Measurements from ENCODE around the gene ATN1.
"Not testable (repeated sequence)": the region's sequence is repeated elsewhere in the genome, so short reads cannot be mapped to it uniquely, and the experiment has no call there.

ATN1 gene, protein sequence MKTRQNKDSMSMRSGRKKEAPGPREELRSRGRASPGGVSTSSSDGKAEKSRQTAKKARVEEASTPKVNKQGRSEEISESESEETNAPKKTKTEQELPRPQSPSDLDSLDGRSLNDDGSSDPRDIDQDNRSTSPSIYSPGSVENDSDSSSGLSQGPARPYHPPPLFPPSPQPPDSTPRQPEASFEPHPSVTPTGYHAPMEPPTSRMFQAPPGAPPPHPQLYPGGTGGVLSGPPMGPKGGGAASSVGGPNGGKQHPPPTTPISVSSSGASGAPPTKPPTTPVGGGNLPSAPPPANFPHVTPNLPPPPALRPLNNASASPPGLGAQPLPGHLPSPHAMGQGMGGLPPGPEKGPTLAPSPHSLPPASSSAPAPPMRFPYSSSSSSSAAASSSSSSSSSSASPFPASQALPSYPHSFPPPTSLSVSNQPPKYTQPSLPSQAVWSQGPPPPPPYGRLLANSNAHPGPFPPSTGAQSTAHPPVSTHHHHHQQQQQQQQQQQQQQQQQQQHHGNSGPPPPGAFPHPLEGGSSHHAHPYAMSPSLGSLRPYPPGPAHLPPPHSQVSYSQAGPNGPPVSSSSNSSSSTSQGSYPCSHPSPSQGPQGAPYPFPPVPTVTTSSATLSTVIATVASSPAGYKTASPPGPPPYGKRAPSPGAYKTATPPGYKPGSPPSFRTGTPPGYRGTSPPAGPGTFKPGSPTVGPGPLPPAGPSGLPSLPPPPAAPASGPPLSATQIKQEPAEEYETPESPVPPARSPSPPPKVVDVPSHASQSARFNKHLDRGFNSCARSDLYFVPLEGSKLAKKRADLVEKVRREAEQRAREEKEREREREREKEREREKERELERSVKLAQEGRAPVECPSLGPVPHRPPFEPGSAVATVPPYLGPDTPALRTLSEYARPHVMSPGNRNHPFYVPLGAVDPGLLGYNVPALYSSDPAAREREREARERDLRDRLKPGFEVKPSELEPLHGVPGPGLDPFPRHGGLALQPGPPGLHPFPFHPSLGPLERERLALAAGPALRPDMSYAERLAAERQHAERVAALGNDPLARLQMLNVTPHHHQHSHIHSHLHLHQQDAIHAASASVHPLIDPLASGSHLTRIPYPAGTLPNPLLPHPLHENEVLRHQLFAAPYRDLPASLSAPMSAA (N-terminal part only)

DNA sequence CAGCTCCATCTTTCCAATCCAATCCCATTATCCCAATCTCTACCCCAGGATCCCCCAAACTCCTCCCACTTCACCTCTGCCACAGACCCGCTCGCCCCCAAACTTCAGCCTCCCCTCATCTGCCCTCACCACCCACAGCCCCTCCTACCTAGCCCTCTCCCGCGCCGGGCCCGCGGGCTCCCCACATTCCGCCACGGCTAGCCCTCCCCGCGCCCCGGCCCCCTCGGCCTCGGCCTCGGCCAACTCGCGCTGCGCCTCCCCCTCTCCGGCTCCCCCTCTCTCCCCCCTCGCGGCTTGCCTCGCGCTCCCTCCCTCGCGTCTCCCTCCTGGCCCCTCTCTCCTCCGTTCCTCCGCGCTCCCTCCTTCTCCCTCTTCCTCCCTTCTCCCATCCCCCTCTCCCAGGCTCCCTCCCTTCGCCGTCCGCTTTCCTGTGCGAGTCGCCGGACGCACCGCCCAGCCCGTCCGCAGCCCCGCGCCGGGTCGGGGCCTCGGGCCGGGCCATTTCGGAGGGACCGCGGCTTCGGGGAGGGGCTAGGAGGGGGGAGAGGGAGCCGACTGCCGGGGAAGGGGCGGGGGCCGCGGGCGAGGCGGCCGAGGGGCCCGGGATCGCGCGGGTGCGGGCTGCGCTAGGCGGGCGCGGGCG, at the start of gene ATN1:
ATN1 (plus strand) TSS at position 581 of the 643 bp plus-strand sequence. CDS start 6,043 bp downstream, outside the sequence.
- no peak for DNase-seq (ENCODE audit: low spot score)

DNA sequence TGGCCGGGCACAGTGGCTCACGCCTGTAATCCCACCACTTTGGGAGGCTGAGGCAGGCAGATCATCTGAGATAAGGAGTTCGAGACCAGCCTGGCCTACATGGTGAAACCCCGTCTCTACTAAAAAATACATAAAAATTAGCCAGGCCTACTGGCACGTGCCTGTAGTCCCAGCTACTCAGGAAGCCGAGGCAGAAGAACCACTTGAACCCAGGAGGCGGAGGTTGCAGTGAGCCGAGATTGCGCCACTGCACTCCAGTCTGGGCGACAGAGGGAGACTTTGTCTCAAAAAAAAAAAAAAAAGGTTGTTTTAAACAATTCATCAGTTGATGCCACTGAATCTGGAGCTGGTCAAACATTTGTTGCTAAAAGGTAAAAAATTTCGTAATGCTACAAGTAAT, 47.9 kb upstream of the ATN1 start:
- DNase-seq (ENCODE audit: low spot score), result not testable (repeated sequence)

DNA sequence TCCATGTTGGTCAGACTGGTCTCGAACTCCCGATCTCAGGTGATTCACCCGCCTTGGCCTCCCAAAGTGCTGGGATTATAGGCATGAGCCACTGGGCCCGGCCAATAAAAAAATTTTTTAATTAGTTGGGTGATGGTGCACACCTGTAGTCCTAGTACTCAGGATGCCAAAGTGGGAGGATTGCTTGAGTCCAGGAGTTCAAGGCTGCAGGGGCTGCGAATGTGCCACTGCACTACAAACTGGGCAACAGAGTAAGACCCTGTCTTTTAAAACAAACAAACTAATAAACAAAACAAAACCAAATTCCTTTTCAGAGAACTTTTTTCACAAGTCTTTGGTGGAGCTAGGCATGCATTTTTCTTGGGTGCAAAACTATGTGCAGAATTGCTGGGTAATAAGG, 44.5 kb upstream of the ATN1 start:
- DNase-seq (ENCODE audit: low spot score), result no peak

DNA sequence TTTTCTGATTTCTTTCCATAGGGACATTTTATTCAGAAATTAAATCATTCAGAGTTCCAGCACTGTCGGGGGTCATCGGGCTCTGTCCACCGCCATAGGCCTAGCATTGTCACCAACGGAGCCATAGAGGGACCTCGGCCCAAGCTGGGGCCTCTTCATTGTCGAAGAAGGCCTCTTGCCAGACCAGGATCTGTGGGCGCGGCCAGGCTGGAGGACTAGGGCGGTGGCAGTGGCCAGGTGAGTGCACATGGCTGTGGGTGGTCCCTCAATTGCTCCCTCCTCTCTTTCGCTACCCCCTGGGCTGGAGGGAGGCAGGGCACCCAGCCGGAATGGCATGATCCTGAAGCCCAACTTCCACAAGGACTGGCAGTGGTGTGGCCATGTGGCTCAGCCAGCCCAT, 44.1 kb upstream of the ATN1 start:
- DNase-seq (ENCODE audit: low spot score), result no peak

DNA sequence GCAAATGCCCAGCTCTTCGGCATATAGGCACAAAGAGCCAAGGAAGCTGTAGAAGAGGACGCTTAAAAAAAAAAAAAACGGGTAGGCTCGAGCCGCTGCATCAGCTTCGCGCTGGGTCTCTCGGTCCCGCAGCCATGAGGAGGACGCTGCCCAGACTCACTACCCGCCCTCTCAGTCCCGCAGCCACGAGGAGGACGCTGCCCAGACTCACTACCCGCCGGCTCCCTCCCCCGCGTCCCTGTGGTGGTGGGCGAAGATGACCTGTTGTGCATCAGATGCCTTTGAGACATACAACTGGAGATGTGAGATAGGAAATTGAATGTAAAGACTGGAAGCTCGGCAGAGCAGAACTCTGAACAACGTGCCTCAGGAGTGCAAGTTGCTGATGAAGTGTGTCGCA, 43.2 kb upstream of the ATN1 start:
- no peak for DNase-seq (ENCODE audit: low spot score)

DNA sequence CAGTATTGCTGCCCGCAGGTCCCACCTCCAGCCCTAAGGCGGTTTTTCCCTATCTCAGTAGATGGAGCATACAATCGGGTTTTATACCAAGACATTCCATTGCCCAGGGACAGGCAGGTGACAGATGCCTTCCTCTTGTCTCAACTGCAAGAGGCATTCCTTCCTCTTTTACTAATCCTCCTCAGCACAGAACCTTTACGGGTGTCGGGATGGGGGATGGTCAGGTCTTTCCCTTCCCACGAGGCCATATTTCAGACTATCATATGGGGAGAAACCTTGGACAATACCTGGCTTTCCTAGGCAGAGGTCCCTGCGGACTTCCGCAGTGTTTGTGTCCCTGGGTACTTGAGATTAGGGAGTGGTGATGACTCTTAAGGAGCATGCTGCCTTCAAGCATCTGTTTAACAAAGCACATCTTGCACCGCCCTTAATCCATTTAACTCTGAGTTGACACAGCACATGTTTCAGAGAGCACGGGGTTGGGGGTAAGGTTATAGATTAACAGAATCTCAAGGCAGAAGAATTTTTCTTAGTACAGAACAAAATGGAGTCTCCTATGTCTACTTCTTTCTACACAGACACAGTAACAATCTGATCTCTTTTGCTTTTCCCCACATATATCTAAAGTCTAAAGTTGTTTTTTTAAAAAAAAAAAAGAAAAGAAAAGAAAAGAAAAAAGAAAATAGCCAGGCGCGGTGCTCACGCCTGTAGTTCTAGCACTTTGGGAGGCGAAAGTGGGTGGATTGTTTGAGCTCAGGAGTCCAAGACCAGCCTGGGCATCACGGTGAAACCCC, 41.4 kb upstream of the ATN1 start:
- not testable (repeated sequence) for DNase-seq (ENCODE audit: low spot score)

DNA sequence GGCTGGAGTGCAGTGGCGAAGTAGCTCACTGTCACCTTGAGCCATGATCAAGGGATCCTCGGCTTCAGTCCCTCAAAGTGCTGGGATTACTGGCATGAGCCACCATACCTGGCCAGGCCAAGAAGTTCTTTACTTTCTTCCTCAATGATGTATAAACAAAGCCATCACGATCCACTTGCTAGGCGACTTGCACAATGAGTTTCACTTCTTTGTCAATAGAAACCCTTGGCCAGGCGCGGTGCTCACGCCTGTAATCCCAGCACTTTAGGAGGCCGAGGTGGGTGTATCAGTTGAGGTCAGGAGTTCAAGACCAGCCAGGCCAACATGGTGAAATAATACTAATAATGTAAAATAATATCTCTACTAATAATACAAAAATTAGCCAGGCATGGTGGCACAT, 40.3 kb upstream of the ATN1 start:
- DNase-seq (ENCODE audit: low spot score), result no peak

DNA sequence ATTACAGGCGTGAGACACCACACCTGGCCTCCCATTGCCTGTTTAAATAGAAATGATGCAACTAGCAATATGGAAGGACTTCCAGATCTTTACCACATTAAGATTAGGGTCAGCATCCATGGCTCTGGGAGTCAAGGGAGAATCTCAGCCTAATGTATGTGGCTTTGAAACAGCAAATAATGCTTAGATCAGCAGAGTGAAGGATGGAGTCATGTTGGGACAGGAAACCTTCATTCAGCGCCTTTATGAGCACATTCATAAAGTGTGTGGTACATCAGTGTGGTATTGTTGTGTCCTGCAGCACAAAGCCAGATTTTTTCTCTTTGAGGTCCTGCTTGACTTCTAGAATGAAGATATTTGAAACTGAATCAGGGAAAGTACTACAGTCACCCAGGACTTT, 39.4 kb upstream of the ATN1 start:
- DNase-seq (ENCODE audit: low spot score), result no peak

DNA sequence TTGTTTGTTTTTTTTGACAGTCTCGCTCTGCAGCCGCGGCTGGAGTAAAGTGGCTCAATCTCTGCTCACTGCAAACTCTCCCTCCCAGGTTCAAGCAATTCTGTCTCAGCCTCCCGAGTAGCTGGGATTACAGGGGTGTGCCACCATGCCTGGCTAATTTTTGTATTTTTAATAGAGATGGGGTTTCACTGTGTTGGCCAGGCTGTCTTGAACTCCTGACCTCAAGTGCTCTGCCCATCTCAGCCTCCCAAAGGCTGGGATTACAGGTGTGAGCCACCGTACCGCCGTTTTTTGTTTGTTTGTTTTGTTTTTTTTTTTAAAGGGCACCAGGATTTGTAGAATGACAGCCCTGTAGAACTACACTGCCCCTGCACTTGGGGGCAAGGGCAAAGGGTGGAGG, 39.0 kb upstream of the ATN1 start:
- DNase-seq (ENCODE audit: low spot score), result not testable (repeated sequence)

DNA sequence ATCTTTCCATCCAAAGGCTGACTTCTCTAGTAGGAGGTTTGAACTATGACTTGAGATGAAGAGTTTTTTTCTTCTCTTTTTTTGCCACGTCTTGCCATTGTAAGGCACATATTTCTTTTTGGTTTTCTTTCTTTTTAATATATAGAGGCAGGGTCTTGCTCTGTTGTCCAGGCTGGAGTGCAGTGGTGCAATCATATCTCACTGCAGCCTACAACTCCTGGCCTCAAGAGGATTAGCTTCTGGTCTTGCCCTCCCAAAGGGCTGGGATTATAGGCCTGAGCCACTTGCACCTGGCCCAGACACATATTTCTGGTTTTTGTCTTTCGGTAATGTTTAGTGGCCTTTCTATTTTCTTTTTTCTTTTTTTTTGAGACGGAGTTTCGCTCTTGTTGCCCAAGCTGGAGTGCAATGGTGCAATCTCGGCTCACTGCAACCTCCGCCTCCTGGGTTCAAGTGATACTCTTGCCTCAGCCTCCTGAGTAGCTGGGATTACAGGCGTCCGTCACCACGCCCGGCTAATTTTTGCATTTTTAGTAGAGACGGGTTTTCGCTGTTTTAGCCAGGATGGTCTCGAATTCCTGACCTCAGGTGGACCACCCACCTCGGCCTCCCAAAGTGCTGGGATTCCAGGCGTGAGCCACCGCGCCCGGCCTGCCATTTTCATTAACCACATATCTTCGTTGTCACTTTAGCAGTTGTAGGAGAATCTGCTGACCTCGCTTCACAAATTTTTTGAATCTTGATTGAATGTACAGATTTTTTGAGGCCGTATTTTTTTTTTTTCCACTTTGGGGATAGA, 37.8 kb upstream of the ATN1 start:
- DNase-seq (ENCODE audit: low spot score), result not testable (repeated sequence)

DNA sequence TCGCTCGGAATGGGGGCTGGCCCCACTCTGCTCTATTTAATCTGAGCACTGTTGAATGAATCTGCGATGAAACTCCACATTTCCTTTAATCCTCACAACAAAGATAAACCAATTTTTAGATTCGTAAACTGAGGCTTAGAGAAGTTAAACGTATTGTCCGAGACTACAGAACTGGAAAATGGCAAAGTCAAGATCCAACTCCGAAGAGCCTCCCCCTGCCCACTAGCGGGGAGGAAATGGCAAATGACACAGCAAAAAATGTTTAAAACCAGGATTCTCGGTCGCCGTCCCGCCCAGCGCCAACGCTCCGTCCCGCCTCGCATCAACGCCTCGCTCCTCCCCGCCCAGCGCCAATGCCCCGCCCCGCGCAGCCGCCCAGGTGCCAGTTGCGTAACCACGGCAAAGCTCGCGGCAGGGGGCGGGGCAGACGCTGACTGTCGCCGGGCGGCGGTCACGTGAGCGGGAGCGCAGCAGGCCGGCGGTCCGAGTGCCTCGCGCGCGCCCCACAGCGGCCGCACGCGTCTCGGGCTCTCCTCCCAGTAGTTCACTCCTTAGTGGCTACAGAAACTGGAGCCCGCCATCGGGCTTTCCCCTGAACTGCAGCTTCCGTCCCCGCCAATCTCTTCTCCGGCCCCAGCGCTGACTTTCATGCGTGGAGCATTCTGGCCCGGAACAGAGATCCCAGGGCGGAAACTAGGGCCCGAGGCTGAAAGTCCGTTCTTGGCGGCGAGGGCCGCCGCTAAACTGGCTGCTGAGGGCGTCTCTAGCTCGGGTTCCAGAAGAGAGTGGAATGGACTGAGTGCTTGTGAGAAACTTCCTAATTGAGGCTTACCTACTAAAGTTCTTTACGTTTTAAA, 36.7 kb upstream of the ATN1 start:
- peak; percentile 98 for DNase-seq (ENCODE audit: low spot score)

DNA sequence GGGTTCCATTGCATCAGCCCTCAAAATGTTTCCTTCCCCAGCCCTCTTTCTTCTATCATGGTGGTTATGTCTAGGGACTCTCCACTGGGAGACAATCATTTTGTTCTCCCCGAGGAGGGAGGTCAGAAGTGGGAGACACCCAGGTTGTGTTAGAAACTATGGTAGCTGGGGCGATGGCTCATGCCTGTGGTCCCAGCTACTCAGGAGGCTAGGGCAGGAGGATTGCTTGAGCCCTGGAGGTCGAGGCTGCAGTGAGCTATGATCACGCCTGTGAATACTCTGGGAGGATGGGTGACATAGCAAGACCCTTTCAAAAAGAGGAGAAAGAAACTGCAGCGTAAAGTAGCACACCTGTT, 36.1 kb upstream of the ATN1 start:
- no peak for DNase-seq (ENCODE audit: low spot score)

DNA sequence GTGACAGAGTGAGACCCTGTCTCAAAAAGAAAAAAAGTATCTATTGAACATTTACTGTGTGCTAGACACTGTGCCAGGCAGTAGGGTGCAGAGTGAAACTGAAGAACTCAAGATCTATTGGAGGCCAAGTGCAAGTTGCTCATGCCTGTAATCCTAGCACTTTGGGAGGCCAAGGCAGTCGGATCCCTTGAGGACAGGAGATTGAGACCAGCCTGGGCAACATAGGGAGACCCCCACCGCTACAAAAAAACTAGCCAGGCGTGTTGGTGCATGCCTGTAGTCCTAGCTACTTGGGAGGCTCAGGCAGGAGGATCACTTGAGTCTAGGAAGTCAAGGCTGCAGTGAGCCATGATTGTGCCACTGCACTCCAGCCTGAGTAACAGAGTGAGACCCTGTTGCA, 35.1 kb upstream of the ATN1 start:
- DNase-seq (ENCODE audit: low spot score), result not testable (repeated sequence)

DNA sequence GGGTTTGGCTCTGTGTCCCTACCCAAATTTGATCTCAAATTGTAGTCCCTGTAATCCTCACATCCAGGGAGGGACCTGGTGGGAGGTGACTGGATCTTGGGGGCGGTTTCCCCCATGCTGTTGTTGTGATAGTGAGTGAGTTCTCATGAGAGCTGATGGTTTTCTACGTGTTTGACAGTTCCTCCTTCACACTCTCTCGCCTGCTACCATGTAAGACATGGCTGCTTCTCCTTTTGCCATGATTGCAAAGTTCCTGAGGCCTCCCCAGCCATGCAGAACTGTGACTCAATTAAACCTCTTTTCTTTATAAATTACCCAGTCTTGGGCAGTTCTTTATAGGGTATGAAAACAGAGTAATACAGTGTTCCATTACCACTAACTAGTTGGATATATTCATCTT, 33.4 kb upstream of the ATN1 start:
- no peak for DNase-seq (ENCODE audit: low spot score)

DNA sequence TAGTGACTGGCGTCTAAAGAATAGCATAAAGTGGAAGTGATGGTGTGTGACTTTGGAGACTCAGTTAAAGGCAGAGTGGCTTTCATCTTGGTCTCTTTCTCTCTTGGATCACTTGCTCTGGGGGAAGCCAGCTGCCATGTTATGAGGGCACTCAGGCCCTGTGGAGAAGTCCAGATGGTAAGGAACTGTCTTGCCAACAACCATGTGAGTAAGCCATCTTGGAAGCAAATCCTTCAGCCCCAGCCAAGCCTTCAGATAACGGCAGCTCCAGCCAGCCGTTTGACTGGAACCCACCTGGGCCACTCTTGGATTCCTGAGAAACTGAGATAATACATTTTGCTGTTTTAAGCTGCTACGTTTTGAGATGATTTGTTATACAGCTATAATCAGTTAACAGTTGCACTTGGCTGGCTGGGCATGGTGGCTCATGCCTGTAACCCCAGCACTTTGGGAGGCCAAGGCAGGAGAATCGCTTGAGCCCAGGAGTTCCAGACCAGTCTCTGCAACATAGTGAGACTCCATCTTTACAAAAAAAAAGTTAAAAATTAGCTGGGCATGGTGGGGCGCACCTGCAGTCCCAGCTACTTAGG, 30.8 kb upstream of the ATN1 start:
- DNase-seq (ENCODE audit: low spot score), result no peak

DNA sequence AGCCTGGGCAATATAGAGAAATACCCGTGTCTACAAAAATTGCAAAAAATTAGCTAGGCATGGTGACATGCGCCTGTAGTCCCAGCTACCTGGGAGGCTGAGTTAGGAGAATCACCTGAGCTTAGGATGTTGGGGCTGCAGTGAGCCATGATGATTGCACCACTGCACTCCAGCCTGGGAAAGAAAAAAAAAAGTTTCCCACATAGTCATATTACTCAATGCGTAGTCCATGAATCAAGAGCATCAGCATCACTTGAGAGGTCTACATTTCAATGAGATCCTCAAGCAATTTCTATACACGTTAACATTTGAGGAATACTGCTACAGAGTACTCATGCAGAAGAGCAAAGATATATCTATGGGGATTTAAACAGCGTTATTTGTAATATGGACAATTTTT, 28.3 kb upstream of the ATN1 start:
- DNase-seq (ENCODE audit: low spot score), result no peak

DNA sequence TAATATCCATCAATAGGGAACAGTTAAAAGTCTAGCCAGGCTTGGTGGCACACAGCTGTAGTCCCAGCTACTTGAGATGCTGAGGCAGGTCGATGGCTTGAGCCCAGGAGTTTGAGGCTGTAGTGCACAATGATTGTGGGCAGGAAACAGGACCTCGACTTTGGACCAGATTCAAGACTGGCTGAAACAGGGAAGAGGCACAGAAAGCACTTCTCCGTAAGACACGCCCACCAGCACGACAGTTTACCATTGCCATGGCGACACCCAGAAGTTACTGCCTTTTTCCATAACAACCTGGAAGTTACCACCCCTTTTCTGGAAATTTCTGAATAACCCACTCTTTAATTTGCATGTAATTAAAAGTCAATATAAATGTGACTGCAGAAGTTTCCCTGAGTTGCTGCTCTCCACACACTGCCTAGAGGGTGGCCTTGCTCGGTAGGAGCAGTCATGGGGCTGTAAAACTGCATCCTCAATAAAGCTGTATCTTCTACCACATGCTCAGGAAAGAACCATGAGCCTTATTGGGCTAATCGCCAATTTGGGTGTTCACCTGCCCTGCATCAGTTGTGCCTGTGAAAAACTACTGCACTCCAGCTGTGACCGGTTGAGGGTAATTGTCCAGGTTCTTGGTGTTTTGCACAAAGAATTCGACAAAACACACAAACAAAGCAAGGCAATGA, 27.8 kb upstream of the ATN1 start:
- no peak for DNase-seq (ENCODE audit: low spot score)

DNA sequence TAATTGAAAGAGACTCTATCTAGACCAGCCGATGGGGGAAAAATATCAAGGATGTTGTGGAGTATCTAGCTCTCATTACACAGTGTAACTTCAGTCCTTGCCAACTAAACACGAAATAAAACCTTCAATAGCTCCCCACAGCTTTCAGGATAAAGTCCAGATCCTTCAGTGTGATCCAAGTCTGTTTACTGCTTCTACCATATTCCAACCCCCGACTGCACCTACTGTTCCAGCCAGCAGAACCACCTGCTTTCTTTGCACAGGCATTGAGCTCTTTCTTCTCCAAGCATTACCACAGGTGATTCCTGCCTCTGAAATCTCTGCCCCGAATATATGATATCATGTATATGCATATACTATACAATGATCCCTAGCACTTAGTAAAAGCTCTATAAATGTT, 25.3 kb upstream of the ATN1 start:
- no peak for DNase-seq (ENCODE audit: low spot score)

DNA sequence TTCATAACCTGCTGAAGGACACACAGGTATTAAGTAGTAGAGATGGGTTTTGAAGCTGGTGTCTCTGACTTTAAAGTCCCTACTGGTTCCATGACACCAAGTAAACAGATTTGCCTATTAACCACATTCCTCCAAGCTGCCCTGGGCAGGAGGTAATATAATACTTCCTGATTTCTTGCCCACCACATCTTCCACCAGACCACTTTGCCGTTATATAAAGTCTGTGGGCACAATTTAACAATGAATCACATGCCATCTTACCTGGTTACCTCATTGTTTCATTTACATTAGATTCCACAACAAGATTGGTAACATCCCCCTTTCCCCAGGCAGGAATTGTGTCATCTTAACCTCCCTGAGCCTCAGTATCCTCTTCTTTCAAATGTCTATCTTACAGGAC, 24.0 kb upstream of the ATN1 start:
- no peak for DNase-seq (ENCODE audit: low spot score)

Measured in NAMALWA (cell line).